Vagina (tissue), 2 donors: ENCODE measurements around the gene GTSE1.

ENCODE experiments used
- CTCF ChIP-seq, 3 experiments: fragments of 450-650 bp in 2 of 3; fragments of 200-600 bp in 1 of 3; sonication (generic) in 1 of 3; IDR thresholded peaks; one replicate each; pipeline ENCODE4 v1.5.1; 2017 to 2019; ENCODE audit warnings: antibody characterized with exemption in 3 of 3, mild to moderate bottlenecking in 2 of 3, moderate library complexity in 2 of 3
- POLR2A ChIP-seq, 2 donors: fragments of 450-650 bp; IDR thresholded peaks; one replicate each; pipeline ENCODE4 v1.6.1; 2017; ENCODE audit warnings: antibody characterized with exemption in 2 of 2, mild to moderate bottlenecking in 2 of 2, moderate library complexity in 2 of 2
- POLR2AphosphoS5 ChIP-seq, 2 donors: sonication (generic); formaldehyde crosslinking; IDR thresholded peaks; one replicate each; pipeline ENCODE4 v1.9.0; 2017; ENCODE audit warnings: antibody characterized with exemption in 2 of 2, mild to moderate bottlenecking in 2 of 2, low read depth in 1 of 2; ENCODE audit not compliant: insufficient read depth in 1 of 2

GRCh38 chr22:46376908-46377524, 80.3 kb downstream of the GTSE1 start:
- no peak for TF ChIP-seq POLR2AphosphoS5 (IDR thresholded peaks at IDR 0.05; ENCODE audit: insufficient read depth in 1 of 2, low read depth in 1 of 2)
- no peak for TF ChIP-seq CTCF (IDR thresholded peaks at IDR 0.05)
- TF ChIP-seq POLR2A (IDR thresholded peaks at IDR 0.05), result no peak
